NCI-H2029 treated with DMSO at 0.1 percent for 48 hours (cell line): Measurements from ENCODE around the gene ADAMTS12.

ENCODE experiments used
- DNase-seq: peaks from one replicate; lab custom pipeline; 2025; lab: John Stamatoyannopoulos, UW

ADAMTS12 gene

DNA sequence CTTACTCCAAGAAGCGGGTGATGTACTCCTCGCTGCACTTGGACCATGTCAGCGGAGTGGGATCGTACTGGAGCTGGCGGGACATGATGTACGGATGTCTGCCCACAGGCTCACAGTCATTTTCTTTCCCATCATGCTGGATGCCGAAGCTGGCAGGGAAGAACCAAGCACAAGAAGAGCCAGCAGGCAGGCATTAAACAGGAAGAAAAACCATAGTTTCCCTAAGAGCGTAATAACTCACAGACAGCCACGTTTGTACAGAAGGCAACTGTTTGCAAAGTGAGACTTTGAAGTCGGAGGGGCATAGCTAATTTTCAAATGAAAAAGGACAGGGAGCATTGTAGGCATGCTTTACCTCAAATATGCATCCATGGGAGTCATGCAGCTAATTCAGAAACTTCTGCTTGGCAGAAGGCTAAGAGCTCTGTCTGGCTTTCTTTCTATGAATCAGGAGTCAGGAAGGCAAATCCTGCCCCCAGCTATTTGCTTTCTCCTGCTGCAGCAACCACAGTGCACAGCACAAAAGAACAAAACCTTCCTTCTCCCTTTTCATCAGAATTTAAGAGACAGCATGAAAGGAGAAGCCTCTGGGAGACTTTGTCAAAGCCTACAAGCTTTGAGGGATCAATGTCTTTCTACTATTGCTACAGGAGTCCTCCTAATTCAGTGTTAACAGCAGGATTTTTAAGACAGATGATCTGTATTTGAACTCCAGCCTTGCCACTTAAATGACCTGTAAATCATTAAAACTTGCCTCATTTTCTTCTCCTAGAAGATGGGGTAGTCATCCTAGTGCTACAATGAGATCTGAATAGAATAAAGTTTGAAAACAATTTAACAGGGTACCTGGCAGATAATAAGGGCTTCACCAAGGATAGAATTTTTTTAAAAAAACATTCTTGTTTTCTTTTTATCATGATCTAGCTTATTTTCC lies 242.0 kb downstream of the ADAMTS12 start:
- DNase-seq: no peak

DNA sequence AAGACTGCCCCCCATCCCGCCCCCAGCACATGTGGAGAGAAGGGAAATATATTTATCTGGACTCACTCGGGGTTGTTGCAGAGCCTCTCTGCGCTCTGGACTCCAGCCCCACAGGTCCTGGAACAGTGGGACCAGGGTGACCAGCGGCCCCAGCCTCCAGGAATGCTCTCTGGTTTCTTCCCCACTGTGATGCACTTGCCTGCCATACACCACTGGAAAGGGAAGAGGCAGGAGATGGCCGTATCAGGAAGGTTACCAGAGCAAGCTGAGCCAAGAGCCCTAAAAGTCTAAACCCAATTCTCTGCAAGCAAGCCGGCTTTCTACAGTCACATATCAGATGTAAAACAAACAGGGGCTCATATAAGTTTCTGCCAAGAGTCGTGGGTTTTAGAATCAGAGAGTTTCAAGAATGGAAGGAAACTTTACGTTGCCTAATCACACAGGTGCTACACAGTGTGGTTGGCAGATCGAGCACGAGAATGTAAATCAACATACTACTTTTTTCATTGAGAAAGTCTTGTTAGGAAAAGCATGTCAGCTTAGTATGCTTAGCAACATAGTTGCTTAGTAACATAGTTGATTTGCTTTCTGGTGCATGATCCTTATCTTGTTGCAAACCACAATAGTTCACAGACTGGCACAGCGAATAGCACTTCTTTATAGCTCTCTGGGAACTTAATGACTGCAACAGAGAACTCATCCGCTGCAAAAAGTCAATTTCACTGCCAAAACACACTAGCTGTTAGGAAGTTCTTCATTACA lies 249.9 kb downstream of the ADAMTS12 start:
- DNase-seq: no peak

DNA sequence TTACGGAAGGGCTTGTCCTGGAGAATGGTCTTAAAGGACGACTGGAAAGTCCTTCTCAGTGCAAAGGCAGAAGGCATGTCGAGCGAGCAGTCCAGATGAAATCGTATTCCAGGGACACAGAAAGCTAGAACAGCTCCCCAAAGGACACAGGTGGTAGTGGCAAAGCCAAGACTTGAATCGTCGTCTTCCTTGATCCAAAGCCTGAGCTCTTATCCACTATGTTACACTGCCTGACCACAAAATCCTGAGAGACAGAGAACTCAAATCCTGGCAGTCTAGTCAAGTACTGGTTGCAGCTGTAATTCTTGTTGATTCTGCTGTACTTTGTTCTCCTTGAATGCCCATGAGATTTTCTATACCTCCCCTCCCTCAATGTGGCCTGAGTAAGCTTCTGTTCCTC lies 252.3 kb downstream of the ADAMTS12 start:
- DNase-seq: no peak

DNA sequence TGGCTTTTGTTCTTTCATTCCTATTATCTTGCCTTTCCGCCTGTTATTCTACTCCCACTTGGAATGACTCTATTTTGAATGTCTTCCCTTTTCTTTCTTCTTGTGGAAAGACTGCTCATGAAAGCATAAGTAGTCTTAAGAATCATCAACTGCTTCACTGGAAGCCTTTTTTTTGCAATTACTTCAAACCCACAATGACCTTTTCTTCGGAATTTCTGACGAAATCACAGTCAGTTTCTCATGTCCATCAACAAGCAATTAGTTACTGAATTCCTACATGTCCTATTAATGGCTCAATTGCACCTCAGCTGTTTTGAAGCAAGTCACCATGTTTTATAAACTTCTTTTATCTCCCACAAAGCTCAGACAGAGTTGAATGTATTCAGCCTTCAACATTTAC lies 254.8 kb downstream of the ADAMTS12 start:
- no peak for DNase-seq

DNA sequence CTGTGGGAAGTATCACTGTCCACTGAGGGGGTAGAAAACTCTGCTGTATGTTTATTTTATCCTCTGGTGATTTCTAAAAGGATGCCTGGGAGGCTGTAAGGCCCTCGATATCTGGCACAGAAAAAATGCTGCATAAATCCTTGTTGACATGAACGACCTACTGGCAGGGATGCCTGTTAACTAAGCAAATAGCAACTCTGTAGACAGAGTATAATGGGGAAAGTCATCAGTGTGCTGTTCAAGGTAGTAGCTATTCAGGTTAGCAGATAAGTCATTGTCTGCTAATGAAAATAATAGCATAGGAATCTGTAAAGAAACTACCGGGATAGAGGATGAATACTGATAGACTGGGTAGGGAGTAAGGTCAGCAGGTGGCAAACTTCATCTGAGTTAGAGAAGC lies 256.2 kb downstream of the ADAMTS12 start:
- no peak for DNase-seq

DNA sequence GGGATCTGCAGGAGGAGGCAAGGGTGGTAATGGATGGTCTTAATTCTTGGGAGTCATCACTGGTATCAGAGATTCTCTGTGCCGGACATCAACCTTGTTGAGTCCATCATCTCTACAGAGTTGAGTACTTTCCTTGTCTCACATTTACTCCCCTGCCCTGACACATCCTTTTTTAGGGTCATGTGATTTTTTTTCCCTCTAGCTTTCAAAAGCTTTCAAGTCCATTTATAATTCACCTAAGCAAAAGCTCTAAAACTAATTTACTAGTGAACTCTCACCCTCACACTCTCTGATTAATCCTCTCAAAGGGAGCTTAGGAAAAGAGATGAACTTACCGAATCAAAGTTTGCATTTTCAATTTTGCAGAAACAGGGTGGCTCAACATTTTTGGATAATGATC lies 258.1 kb downstream of the ADAMTS12 start:
- no peak for DNase-seq

DNA sequence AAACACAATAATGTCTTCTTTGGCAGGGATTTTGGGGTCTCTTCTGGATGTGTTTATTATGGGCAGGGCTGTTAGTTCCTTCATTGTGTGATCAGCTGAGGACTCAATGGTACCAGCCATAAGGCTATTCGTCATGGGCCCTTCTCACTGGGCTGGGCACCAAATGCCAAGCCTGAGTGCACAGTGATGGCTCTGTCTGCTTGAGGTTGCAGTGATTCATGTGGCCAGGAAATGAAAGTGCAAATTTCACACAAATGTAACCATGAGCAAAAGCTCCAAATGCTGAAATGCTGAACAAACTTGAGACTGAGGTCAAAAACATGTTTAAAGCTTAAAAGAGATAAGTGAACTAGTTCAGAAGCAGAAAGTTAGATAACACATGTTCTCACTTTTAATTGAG lies 260.0 kb downstream of the ADAMTS12 start:
- no peak for DNase-seq

DNA sequence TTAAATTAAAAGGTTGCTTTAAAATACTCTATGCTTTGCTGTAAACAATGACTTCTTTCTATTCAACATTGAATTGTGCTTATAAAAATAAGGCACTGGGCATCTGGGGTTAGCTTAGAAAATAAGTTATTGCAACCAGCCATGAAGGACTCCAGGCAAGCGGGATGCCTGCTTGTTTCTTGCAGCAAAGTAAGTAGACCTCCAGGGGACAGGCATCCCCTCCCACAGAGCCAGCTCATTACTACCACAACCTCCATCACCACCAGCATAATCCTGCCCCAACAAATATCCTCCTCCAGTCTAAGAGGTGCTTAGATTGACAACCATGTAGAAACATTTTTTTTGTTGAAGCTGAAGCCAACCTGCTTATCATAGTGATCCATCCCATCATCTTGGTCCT lies 260.7 kb downstream of the ADAMTS12 start:
- no peak for DNase-seq

DNA sequence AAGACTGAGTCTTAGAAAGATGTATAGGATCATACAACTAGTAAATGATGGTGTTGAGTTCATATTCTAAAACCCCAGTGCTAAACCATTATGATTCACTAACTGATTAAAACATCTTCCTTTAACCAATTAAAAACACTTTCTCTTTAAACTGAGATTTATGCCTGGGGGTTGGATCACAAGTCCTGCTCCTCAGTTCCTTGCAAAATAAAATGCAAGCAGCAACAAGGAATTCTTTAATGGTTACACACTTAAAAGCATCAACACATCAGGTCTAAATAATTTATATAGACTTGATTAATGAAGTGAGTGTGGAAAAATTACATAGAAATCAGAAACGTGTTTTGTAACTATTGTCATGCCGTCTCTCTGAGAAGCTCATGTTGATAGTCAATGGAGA lies 261.8 kb downstream of the ADAMTS12 start:
- DNase-seq: no peak

DNA sequence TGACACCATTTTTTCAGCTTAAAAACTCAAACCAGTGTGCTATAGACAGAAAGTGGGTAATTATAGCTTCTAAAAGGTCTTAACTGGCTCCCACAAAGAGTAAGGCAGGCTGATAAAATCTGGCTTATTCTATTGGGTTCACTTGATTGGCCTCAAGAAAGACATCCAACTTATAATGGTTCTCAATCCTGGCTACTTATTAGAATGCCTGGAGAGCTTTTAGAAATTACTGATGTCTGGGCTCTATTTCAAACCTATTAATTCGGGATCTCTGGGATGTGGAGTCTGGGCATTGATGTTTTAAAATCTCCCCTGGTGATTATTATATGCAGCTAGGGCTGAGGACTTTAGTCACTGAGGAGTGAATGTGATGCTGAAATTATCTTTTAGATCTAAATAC lies 263.0 kb downstream of the ADAMTS12 start:
- DNase-seq: no peak

DNA sequence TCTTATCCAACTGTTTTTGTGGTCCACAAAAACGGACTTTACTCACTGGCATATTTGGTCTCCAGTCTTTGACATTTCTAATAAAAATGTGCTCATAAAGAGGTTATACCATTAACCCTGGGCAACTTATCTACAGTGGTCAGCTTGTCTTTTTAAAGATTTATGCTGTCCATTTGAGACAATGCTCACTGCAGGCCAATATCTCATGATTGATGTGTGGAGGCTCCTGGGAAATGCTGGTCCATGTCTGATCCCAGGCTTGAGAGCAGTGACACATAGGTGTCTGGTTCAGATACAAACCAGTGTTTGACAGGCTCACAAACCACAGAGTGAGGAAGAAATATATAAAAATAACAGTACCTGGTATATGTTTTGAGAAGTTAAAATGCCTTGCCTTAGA lies 270.3 kb downstream of the ADAMTS12 start:
- no peak for DNase-seq

DNA sequence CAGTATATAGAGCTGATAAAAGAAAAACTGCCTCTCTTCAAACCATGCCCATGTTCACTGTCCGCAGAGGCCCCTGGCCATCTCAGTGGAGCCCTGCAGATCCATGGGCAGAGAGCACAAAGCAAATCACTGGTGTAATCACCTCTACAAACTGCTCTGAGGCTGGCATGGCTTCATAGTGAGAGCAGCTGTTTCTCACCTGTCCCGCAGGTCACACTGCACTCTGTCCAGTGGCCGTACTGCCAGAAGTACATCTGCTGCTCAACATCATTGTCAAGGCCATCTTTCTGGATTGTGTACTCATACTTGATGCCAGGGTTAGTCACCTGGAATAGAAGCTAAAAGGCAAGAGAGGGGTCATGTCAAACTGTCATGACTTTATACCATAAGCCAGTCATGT lies 277.8 kb downstream of the ADAMTS12 start:
- no peak for DNase-seq

DNA sequence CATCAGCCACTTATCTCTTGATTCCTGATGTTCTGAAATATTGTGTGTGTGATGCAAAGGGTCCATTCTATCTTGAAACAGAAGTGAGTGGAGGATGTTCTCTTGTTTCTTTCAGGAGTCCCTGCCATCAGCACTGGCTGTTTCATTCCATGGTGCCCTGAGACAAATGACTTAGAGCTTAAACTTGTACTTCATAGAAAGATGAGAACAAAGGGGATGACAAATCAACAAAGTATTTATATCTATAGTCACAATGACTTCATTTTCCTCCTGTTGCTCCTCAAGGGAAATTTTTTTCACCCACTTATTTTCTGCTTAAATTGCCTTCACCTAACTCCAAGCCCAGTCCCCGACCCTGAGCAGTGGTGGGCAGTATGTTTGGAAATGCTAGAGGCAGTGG lies 279.4 kb downstream of the ADAMTS12 start:
- no peak for DNase-seq

DNA sequence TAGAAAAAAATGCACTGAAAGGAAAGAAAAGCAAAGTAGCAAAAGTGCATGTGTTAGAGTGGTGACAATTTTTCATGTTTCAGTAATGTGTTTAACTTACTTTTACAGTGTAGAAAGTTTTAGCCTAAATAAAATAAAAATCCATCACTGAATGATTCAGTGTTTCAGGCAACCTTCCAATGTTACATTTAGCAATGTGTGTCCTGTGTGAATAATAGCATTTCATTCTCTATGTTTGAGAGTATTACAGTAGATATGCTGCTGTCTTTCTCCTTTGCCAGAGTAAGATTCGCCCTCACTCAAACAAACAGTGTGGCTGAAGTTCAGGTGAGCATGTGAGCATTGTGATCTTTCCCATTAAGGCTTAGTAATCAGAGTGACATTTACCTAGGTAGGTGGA lies 279.9 kb downstream of the ADAMTS12 start:
- no peak for DNase-seq

DNA sequence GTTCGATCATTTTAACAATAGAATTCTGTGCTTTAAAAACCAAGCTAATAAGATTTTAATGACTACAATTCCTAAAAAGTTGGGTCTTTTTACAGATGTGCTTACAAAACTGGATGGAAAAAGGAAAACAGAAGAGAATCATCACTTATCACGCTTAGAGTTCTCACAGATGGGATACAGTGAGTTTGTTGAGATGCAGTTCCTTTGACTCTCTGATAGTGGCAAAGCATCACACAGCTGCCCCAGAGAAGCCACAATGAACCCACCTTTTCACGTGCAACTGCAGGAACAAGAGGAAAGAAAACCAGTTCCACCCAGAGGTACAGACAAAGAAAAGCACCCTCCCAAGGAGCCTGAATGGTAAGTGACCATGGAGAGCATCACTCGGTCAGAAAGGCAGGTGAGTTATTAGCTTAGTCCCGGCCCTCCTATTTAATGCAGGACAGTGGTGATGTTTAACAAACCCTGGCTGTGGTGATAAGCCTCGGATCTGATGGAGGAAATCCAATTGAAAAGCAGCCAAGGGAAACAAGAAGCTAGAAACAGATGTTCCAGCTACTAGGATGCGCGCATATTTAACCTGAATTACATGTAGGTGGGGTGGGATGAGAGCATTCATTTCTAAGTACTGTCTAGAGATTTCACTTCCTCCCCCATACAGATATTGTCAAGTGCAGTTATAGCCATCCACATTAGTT lies 283.3 kb downstream of the ADAMTS12 start:
- no peak for DNase-seq

DNA sequence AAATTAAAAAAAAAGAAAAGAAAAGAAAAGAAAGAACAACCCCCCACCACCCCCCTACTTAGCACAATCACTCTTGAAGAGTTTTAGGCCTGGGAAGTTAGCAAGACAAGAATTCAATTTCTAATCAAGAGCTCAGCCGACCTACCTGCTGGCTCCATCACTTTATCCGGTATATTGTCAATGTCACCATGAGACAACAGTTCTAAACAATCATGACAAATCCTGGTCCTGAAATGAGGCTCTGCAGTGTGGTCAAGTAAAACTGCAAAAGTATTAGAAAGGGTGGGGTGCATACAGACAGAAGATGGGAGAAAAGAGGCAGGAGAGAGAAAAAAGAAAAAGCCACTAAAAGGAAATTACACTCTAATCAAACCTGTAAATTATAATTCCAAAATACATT lies 287.3 kb downstream of the ADAMTS12 start:
- DNase-seq: no peak

DNA sequence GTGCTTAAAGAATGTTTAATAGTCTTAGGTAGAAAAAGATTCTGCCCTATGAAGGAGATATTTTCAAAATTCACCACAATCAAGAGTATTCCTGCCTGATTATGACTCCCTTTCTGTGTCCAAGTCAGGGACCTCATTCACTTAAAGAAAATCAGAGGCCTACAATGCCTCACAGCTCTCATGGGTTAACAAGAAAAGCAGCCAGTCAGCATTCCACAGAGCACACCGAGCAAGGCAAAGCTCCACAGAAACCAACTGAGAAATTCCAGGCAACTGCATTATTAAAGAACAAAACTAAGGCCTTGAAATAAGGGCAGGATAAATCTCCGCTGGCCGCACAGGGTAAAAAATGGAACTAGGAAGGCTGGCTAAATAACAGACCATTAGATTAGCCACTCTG lies 289.9 kb downstream of the ADAMTS12 start:
- no peak for DNase-seq

DNA sequence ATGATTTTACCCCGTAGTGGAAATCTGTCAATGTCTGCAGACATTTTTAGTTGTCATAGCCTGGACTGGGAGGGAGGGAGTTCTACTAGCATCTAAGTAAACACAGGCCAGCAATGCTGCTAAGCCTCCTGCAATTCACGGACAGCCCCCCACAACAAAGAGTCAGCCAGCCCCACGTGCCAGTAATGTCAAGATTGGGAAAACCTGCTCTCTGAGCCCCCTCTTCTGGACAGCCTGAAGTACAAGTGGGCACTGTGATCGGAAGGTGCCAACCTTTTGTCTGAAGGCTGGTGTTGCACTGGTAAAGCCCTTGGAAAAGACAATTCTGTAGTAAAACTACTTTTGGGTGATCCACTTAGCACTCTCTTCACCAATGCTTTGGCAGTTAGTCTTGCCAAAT lies 296.5 kb downstream of the ADAMTS12 start:
- no peak for DNase-seq

DNA sequence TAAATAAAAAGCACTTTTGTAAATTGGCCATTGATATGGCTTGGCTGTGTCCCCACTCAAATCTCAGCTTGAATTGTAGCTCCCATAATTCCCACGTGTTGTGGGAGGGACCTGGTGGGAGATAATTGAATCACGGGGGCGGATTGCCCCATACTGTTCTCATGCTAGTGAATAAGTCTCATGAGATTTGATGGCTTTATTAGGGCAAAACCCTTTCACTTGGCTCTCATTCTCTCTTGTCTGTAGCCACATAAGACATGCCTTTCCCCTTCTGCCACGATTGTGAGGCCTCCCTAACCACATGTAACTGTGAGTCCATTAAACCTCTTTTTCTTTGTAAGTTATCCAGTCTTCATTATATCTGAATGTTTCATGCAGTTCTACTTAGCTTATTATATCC lies 297.8 kb downstream of the ADAMTS12 start:
- no peak for DNase-seq

DNA sequence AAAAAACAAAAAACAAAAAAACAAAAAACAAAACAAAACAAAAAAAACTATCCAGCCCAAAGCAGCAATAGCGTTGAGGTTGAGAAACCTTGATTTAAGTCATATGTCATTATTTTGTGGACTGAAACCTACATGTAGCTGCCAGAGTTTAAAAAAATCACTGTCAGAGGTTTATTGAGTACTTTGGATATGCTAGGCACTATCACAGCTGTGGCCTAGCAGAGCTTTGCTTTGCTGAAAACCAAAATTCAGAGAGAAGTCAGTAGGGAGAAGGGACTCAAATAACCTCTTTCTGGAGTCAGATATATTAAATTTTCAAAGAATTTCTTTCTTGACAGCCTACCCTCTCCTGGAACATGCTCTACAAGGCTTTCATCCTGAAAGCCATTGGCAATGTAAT lies 299.5 kb downstream of the ADAMTS12 start:
- no peak for DNase-seq

DNA sequence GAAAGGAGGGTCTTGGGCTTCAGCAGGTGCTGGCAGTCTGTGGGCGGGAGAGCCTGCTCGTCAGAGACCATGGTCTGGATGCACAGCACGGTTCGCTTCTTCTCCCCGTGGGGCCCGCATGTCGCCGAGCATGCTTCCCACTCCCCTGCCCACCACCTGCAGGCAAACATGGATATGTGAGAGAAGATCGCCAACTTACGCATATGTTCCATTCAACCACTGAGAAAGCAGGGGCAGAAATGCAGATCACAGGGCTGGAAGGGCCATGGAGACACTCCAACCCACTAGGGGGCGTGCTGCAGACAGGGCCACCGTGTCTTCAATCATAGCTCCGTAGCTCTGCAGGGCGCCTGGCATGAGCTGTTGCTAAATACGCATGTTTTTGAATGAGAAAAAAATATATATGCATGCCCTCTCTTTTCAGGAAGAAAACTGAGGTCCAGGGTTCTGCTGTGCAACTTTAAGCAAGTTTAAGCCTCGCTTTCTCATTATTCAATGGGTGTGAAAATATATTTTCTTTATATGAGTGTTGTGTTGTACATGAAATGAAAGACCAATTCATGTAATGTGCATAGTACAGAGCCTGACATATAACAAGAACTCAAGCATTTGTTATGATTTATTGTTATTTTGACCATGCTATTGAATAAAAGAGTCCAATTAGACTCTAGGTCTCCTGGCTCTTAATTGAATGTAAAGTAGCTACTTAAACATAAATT lies 303.0 kb downstream of the ADAMTS12 start:
- no peak for DNase-seq

DNA sequence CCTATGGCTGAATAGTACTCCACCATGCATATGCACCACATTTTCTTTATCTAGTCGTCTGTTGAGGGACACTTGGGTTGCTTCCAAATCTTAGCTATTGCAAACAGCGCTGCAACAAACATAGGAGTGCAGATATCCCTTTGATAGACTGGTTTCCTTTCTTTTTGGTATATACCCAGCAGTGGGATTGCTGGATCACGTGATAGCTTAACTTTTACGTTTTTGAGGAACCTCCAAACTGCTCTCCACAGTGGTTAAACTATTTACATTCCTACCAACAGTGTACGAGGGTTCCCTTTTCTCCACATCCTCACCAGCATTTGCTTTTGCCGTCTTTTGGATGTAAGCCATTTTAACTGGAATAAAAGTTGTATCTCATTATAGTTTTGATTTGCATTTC lies 308.5 kb downstream of the ADAMTS12 start:
- DNase-seq: no peak
